ENCODE results near the gene VPS36.

GRCh38 chr13:52411629-52412028, 38.8 kb downstream of the VPS36 start:
- TF ChIP-seq CTCF (IDR thresholded peaks at IDR 0.05 in 2 of 3, conservative IDR thresholded peaks at IDR 0.05 in 1 of 3; ENCODE audit: borderline replicate concordance in 1 of 3, insufficient read depth in 1 of 3, low read depth in 2 of 3, low read length in 2 of 3) (no peak), TCF7L2 (IDR thresholded peaks at IDR 0.05; ENCODE audit: borderline replicate concordance, extremely low read depth, insufficient read depth, insufficient read length) (no peak), MAX (IDR thresholded peaks at IDR 0.05) (no peak), CBX3 (IDR thresholded peaks at IDR 0.05; ENCODE audit: low read depth) (no peak), EGR1 (IDR thresholded peaks at IDR 0.05; ENCODE audit: low read depth) (no peak)

Data from HCT116 (cell line).